Effector memory CD4-positive, alpha-beta T cell (primary cell): ENCODE data around the gene EVI5L.

Source experiments
- DNase-seq, 3 donors: peaks; one replicate each; pipeline ENCODE4 v3.0.0-alpha.2; 2020
- H3K27ac ChIP-seq: 2 replicates; pipeline ENCODE4 v1.7.0; 2013; ENCODE audit warnings: mild to moderate bottlenecking, low read length, moderate library complexity; ENCODE audit not compliant: insufficient read depth, poor library complexity, severe bottlenecking
- H3K27me3 ChIP-seq: replicated peaks from 2 replicates; pipeline ENCODE4 v1.7.0; 2013; ENCODE audit warnings: mild to moderate bottlenecking, low read length; ENCODE audit not compliant: insufficient read depth, control insufficient read depth, poor library complexity, severe bottlenecking
- H3K36me3 ChIP-seq: 2 replicates; pipeline ENCODE4 v1.7.0; 2013; ENCODE audit warnings: mild to moderate bottlenecking, low read length, moderate library complexity; ENCODE audit not compliant: control insufficient read depth, insufficient read depth
- H3K4me1 ChIP-seq: 2 replicates; pipeline ENCODE4 v1.7.0; 2013; ENCODE audit warnings: low read length, mild to moderate bottlenecking; ENCODE audit not compliant: control insufficient read depth, insufficient read depth, poor library complexity, severe bottlenecking
- H3K4me3 ChIP-seq: 2 replicates; pipeline ENCODE4 v1.7.0; 2013; ENCODE audit warnings: low read length, low read depth, mild to moderate bottlenecking; ENCODE audit not compliant: insufficient read depth, poor library complexity, severe bottlenecking
- H3K9me3 ChIP-seq: 2 replicates; pipeline ENCODE4 v1.7.0; 2013; ENCODE audit warnings: mild to moderate bottlenecking, low read length, moderate library complexity; ENCODE audit not compliant: control insufficient read depth

The EVI5L gene

GRCh38 chr19:7843521-7843920 lies 13.5 kb downstream of the EVI5L start:
- no peak for DNase-seq
- no peaks in the 10 kb centered on the region for H3K9me3 ChIP-seq
- no peak overlapping the region for H3K4me3 ChIP-seq
- H3K27ac ChIP-seq = no peak overlapping the region
- H3K27me3 ChIP-seq = no peaks in the 10 kb centered on the region
- H3K4me1 ChIP-seq = no peaks in the 10 kb centered on the region
- H3K36me3 ChIP-seq = no peaks in the 10 kb centered on the region

DNA sequence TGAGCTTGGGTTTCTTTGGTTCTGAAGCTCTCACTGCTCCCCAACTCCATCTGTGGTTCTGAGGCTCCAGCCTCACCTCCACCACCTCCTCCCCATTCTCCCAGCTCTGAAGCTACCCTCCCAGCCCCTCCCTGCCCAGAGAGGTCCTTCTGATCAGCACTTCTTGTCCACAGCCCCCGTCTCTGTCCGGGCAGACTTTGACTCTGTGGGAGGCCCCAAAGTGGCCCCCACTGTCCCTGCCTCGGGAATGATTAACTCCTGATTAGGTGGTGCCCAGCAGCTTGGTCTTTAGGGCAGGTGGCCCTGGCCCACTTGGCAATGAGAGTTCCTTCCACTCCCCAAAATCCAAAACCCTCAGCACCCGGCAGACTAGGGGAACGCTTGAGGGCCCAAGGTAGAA lies 14.4 kb downstream of the EVI5L start:
- no peak for DNase-seq
- H3K27me3 ChIP-seq = no peaks in the 10 kb centered on the region
- no peaks in the 10 kb centered on the region for H3K9me3 ChIP-seq
- no peak overlapping the region for H3K4me3 ChIP-seq
- H3K27ac ChIP-seq = no peak overlapping the region
- H3K4me1 ChIP-seq = no peaks in the 10 kb centered on the region
- no peaks in the 10 kb centered on the region for H3K36me3 ChIP-seq

DNA sequence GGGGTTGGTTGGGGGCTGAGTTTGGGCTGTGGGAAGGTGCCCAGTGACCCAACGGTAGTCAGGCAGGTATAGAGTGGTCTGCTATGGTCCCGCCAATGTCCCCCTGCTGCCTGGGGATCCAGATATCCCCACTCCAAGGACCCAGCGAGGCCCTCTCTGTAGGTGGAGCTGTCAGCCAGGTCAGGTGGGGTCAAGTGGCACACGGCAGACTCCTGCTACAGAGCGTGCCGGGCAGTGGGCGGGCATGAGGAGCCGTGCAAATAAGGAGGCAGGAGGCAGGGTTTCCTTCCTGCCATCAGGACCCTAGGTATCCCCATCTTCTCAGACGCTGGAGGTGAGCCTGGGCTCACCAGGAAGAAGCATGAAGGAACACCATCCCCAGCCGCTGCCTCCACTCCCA lies 14.9 kb downstream of the EVI5L start:
- H3K27ac ChIP-seq = no peak overlapping the region
- DNase-seq = no peak
- H3K27me3 ChIP-seq = no peaks in the 10 kb centered on the region
- no peak overlapping the region for H3K4me3 ChIP-seq
- no peaks in the 10 kb centered on the region for H3K36me3 ChIP-seq
- H3K4me1 ChIP-seq = no peaks in the 10 kb centered on the region
- H3K9me3 ChIP-seq = no peaks in the 10 kb centered on the region

DNA sequence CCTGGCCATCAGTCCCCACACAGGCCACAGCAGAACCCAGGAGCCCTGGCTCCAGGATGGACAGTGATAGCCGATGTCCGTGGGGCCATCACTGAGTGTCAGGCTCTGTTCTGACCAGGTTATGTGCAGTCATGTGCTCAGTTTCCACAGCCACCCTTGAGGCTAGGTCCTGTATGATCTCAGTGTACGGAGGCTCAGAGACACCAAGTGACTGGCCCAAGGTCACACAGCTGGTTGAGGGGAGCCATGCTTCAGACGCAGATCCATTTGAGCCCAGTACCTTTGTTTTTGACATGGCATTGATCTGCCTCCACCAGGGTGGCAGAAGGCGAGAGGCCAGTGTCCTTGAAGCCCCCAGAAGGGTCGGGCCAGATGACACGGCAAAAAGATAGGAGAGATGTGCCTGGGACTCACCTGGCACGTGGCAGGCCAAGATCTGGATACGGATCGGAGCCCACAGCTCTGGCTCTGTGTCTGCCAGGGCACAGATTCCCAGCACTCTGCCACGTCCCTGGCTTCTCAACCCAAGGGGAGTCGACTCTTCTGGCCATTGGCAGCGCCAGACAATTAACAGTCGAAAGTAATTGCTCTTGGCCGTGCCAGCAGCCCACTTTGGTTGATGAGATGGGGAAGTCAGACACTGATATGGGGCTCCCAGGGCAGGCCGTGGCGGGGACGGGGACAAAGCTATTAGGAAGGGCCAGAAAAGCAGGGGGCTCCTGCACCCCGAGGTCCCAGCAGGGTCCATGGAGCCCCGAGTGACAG lies 15.6 kb downstream of the EVI5L start:
- H3K4me1 ChIP-seq = no peaks in the 10 kb centered on the region
- no peak overlapping the region for H3K4me3 ChIP-seq
- DNase-seq = no peak
- H3K36me3 ChIP-seq = no peaks in the 10 kb centered on the region
- H3K9me3 ChIP-seq = no peaks in the 10 kb centered on the region
- H3K27ac ChIP-seq = no peak overlapping the region
- H3K27me3 ChIP-seq = no peaks in the 10 kb centered on the region

DNA sequence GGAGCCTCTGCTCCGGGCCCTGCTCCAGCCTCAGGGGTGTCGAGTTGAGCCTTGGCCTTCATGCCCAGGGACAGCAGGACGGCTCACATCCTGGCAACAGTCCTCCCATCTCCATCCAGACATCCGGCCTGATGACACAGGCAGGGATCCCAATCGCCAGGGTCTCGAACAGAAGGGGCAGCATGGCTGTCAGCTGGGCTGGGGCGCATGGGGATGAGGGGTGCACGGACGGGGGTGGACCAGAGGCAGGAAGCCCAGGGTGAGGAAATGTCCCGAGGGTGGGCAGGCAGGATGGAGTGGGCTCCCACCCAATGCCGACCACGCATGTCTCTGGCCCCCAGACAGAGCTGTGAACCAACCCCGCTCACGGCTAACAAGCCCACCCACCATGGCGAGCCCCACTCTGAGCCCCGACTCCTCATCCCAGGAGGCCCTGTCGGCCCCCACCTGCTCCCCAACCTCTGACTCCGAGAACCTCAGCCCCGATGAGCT lies 16.2 kb downstream of the EVI5L start:
- no peaks in the 10 kb centered on the region for H3K27me3 ChIP-seq
- H3K4me1 ChIP-seq = no peaks in the 10 kb centered on the region
- H3K27ac ChIP-seq = no peak overlapping the region
- H3K36me3 ChIP-seq = no peaks in the 10 kb centered on the region
- H3K9me3 ChIP-seq = no peaks in the 10 kb centered on the region
- DNase-seq = no peak
- H3K4me3 ChIP-seq = no peak overlapping the region

GRCh38 chr19:7847664-7848063 lies 17.6 kb downstream of the EVI5L start:
- no peaks in the 10 kb centered on the region for H3K36me3 ChIP-seq
- H3K9me3 ChIP-seq = no peaks in the 10 kb centered on the region
- no peaks in the 10 kb centered on the region for H3K4me1 ChIP-seq
- H3K27ac ChIP-seq = no peak overlapping the region
- no peak for DNase-seq
- H3K27me3 ChIP-seq = no peaks in the 10 kb centered on the region
- H3K4me3 ChIP-seq = no peak overlapping the region

DNA sequence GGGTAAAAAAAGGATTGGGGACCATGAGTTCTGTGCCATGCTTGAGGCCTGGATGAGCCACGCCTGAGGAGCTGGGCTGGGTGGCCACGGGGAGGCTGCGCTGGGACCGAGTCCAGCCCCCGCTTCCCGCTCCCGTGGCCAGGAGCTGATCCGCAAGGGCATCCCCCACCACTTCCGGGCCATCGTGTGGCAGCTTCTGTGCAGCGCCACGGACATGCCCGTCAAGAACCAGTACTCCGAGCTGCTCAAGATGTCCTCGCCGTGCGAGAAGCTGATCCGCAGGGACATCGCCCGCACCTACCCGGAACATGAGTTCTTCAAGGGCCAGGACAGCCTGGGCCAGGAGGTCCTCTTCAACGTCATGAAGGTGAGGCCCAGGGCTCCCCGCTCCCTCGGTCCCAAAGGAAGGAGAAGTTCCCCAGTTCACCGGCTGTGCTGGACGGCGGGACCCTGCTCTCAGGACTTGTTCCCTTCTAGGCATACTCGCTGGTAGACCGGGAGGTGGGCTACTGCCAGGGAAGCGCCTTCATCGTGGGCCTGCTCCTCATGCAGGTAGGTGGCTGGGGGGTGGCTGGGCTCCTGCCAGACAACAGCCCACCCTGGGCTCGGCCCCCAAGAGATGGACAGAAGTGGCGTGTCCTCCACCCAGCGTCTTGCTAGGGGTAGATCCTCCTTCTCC lies 18.9 kb downstream of the EVI5L start:
- no peak for DNase-seq
- Histone ChIP-seq H3K9me3 (no peaks in the 10 kb centered on the region), H3K27ac (no peak overlapping the region), H3K36me3 (no peaks in the 10 kb centered on the region), H3K4me3 (no peak overlapping the region), H3K27me3 (no peaks in the 10 kb centered on the region), H3K4me1 (peaks cover 6% of the 10 kb centered on the region)

DNA sequence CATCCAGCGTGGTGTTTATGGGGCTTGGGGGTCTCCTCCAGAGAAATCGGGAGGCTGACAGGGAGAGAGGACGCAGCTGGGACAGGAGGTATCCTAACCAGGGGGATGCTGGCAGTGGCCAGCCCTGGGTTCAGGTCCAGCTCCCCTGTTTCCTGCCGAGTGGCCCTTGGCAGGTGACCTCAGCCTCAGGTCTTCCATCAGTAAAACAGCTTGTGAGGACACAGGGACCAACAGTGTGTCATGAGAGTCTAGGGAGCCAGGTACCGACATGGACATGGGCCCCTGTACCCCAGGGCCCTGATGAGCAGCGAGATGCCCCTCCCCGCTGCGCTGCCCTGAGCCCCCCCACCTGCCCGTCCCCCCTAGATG lies 19.6 kb downstream of the EVI5L start:
- no peaks in the 10 kb centered on the region for H3K9me3 ChIP-seq
- H3K36me3 ChIP-seq = no peaks in the 10 kb centered on the region
- no peaks in the 10 kb centered on the region for H3K27me3 ChIP-seq
- H3K27ac ChIP-seq = no peak overlapping the region
- H3K4me1 ChIP-seq = peaks cover 6% of the 10 kb centered on the region
- H3K4me3 ChIP-seq = no peak overlapping the region
- no peak for DNase-seq

DNA sequence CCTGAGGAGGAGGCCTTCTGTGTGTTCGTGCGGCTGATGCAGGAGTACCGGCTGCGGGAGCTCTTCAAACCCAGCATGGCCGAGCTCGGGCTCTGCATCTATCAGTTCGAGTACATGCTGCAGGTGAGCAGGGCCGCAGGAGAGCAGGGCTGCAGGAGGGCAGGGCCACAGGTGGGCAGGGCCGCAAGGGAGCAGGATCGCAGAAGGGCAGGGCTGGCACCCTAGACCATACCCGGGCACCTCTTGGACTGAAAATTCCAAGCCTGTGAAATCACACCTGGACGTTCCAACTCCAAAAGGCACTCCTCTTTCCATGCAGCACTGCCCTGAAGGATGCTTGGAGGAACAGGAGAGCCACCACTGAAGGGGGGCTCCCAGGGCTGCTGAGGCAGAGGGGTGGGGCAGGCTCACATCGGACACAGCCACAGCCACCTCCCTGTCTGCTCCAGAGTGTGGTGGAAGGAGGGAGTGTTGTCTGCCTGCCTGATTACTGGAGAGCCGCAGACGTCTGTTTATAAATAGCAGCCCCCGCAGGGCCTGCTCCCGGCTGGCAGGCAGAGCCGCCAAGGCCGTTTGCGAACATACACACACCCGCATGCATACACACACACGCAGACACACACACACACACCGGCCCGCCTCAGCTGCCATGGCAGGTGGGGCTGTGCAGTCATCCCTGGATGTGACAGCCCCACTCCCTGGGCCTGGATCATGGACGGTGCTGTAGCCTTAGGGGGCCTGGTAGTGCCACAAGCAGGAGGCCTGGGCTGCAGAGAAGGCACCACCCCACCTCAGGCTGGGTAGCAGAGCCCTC lies 20.2 kb downstream of the EVI5L start:
- H3K4me1 ChIP-seq = peaks cover 6% of the 10 kb centered on the region
- no peak overlapping the region for H3K4me3 ChIP-seq
- no peaks in the 10 kb centered on the region for H3K36me3 ChIP-seq
- no peaks in the 10 kb centered on the region for H3K9me3 ChIP-seq
- H3K27me3 ChIP-seq = no peaks in the 10 kb centered on the region
- H3K27ac ChIP-seq = no peak overlapping the region
- DNase-seq = no peak
